ENCODE data around the gene RBM14. TPM values are rescaled to one million over a fixed set of nuclear protein-coding genes. Genes with fewer than 3 reads are reported as not detected.
A peak's percentile ranks its signal among the peaks of the same experiment; 100 is the strongest.
"Not testable (repeated sequence)": the region's sequence is repeated elsewhere in the genome, so short reads cannot be mapped to it uniquely, and the experiment has no call there.

RBM14 gene
- total RNA-seq, 1 donor from 2014 or later, result 7.4 TPM

- Histone ChIP-seq H3K36me3 (ENCODE audit: control insufficient read depth, insufficient read depth, low read length) (peaks cover 6% of the 10 kb centered on the region), H3K27me3 (ENCODE audit: control insufficient read depth, insufficient read depth, low read length) (no peaks in the 10 kb centered on the region), H3K4me3 (ENCODE audit: low read depth, low read length) (no peak overlapping the region)
- FAIRE-seq (no peak), DNase-seq (ENCODE audit: low read depth) (peak; percentile 18)
- no peak for TF ChIP-seq CTCF (IDR thresholded peaks at IDR 0.05; ENCODE audit: insufficient read depth, low read length, severe bottlenecking)
Measured at GRCh38 chr11:66636411-66636810, 20.0 kb downstream of the RBM14 start.

GRCh38 chr11:66637557-66638176, 21.2 kb downstream of the RBM14 start:
- Histone ChIP-seq H3K27me3 (ENCODE audit: control insufficient read depth, insufficient read depth, low read length) (no peaks in the 10 kb centered on the region), H3K36me3 (ENCODE audit: control insufficient read depth, insufficient read depth, low read length) (peaks cover 6% of the 10 kb centered on the region), H3K4me3 (ENCODE audit: low read depth, low read length) (peak overlapping the region; percentile 28)
- no peak for FAIRE-seq
- no peak for DNase-seq (ENCODE audit: low read depth)
- TF ChIP-seq CTCF (IDR thresholded peaks at IDR 0.05; ENCODE audit: insufficient read depth, low read length, severe bottlenecking), result no peak

GRCh38 chr11:66638177-66639065, 22.0 kb downstream of the RBM14 start, which contains the start of gene RBM4:
RBM4 (plus strand) TSS chr11:66638703; CDS start chr11:66639712, 1,009 bp downstream.
- no peaks in the 10 kb centered on the region for H3K27me3 ChIP-seq (ENCODE audit: control insufficient read depth, insufficient read depth, low read length)
- H3K36me3 ChIP-seq (ENCODE audit: control insufficient read depth, insufficient read depth, low read length), result peaks cover 8% of the 10 kb centered on the region
- peak; percentile 10 for TF ChIP-seq CTCF (IDR thresholded peaks at IDR 0.05; ENCODE audit: insufficient read depth, low read length, severe bottlenecking)
- peak within 1 kb of the TSS; percentile 84 for H3K4me3 ChIP-seq (ENCODE audit: low read depth, low read length)
- peak; percentile 99 for DNase-seq (ENCODE audit: low read depth)
- FAIRE-seq, result no peak

- peaks cover 15% of the 10 kb centered on the region for H3K36me3 ChIP-seq (ENCODE audit: control insufficient read depth, insufficient read depth, low read length)
- no peak for FAIRE-seq
Measured at GRCh38 chr11:66639066-66639813, 22.8 kb downstream of the RBM14 start.

GRCh38 chr11:66639814-66640340, 23.4 kb downstream of the RBM14 start:
- H3K4me3 ChIP-seq (ENCODE audit: low read depth, low read length), result peak overlapping the region; percentile 84
- peak; percentile 28 for FAIRE-seq
- H3K27me3 ChIP-seq (ENCODE audit: control insufficient read depth, insufficient read depth, low read length); DNase-seq (ENCODE audit: low read depth): not testable (repeated sequence)
- peaks cover 15% of the 10 kb centered on the region for H3K36me3 ChIP-seq (ENCODE audit: control insufficient read depth, insufficient read depth, low read length)

More at GRCh38 chr11:66639066-66639813, 22.8 kb downstream of the RBM14 start:
- Histone ChIP-seq H3K4me3 (ENCODE audit: low read depth, low read length) (peak overlapping the region; percentile 84), H3K27me3 (ENCODE audit: control insufficient read depth, insufficient read depth, low read length) (no peaks in the 10 kb centered on the region)
- DNase-seq (ENCODE audit: low read depth), result peak; percentile 38
- TF ChIP-seq CTCF (IDR thresholded peaks at IDR 0.05; ENCODE audit: insufficient read depth, low read length, severe bottlenecking), result no peak
